Right atrium auricular region (tissue), 2 donors: ENCODE data around the gene PCDHGC5. TPM values are rescaled to one million over a fixed set of nuclear protein-coding genes. Genes with fewer than 3 reads are reported as not detected.
A peak's percentile ranks its signal among the peaks of the same experiment; 100 is the strongest.

Experiments used
- DNase-seq: peaks from one replicate; pipeline ENCODE4 v3.0.0-alpha.2; 2019; ENCODE audit warnings: low spot score
- H3K27ac ChIP-seq, 2 donors: fragments of 200-600 bp; sonication (generic); 1 replicate in 1 of 2; 2 replicates in 1 of 2; pipeline ENCODE4 v1.5.1; 2016 to 2019
- H3K27me3 ChIP-seq, 2 donors: fragments of 200-600 bp; sonication (generic); one replicate each; pipeline versions ENCODE4 v1.5.1 to v1.6.0; 2017 to 2019
- H3K36me3 ChIP-seq: fragments of 200-600 bp; sonication (generic); one replicate; pipeline ENCODE4 v1.5.1; 2016
- H3K4me1 ChIP-seq, 2 donors: fragments of 200-600 bp; sonication (generic); one replicate each; pipeline versions ENCODE4 v1.5.1 to v1.6.0; 2017 to 2019
- H3K4me3 ChIP-seq, 2 donors: fragments of 200-600 bp; sonication (generic); 1 replicate in 1 of 2; 2 replicates in 1 of 2; pipeline ENCODE4 v1.5.1; 2017 to 2019; ENCODE audit warnings: mild to moderate bottlenecking in 1 of 2, moderate library complexity in 1 of 2
- H3K9me3 ChIP-seq, 2 donors: fragments of 200-600 bp; sonication (generic); one replicate each; pipeline ENCODE4 v1.5.1; 2019
- total RNA-seq, 2 donors: library from RNA; depleted of rRNA; stranded (reverse); fragments of >200 nt; gene quantifications; one replicate each; pipeline ENCODE4 v1.1.0, GENCODE V29; 2016
- TF ChIP-seq, protein P1 (sequence below), 2 donors: fragments of 200-600 bp; sonication (generic); IDR thresholded peaks; one replicate each; pipeline ENCODE4 v1.5.1; 2019; ENCODE audit warnings: antibody characterized with exemption in 2 of 2

PCDHGC5 gene
- total RNA-seq = 1 to 10 TPM; 1.4 to 1.7 TPM

DNA sequence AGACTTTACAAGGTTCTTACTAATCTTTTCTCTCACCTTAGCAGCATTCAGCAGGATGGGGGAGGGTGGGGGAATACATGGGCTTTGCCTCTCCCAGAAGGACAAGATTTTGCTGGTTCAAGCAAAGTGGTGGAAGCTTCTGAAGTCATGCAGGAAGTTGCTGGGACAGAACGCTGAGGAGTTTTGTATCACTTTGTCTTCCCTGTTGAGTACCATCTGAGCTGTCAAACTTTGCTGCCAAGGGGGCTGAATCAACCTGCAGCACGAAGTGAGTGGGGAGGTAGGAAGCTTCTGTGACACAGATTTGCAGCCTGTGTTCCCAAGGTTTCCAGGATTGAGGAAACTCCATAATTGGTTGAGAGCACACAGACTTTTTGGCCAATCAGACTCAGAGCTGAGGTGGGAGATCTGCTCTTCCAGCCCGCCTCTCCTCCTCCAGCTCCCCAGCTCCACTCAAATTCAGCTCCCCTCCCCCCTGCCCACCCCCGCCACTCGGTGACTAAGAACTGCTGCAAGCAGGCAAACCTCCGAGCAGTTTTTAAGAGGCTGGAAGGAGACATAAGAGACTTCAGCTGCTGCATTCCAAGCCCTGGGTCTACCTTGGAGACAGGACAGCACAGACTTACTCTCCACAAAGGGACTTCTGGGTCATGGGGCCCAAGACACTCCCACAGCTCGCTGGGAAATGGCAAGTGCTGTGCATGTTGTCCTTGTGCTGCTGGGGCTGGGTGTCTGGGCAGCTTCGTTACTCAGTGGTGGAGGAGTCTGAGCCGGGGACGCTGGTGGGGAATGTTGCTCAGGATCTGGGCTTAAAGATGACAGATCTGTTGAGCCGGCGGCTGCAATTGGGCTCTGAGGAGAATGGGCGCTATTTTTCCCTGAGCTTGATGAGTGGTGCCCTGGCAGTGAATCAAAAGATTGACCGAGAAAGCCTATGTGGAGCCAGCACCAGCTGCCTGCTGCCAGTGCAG, at the start of gene PCDHGC5:
Gene PCDHGC5 (plus strand): TSS at position 491 of the 971 bp plus-strand sequence. CDS start 160 bp downstream, at position 651.
- Histone ChIP-seq H3K4me1 (peaks cover 0 to 52% of the 10 kb centered on the region in 2 donors), H3K36me3 (peaks cover 12% of the 10 kb centered on the region), H3K27ac (peak within 1 kb of the TSS in 1 of 2 donors; percentile 22), H3K27me3 (no peaks in the 10 kb centered on the region), H3K4me3 (no peak within 1 kb of the TSS), H3K9me3 (no peaks in the 10 kb centered on the region)
- TF ChIP-seq, protein P1, sequence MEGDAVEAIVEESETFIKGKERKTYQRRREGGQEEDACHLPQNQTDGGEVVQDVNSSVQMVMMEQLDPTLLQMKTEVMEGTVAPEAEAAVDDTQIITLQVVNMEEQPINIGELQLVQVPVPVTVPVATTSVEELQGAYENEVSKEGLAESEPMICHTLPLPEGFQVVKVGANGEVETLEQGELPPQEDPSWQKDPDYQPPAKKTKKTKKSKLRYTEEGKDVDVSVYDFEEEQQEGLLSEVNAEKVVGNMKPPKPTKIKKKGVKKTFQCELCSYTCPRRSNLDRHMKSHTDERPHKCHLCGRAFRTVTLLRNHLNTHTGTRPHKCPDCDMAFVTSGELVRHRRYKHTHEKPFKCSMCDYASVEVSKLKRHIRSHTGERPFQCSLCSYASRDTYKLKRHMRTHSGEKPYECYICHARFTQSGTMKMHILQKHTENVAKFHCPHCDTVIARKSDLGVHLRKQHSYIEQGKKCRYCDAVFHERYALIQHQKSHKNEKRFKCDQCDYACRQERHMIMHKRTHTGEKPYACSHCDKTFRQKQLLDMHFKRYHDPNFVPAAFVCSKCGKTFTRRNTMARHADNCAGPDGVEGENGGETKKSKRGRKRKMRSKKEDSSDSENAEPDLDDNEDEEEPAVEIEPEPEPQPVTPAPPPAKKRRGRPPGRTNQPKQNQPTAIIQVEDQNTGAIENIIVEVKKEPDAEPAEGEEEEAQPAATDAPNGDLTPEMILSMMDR (IDR thresholded peaks at IDR 0.05) = no peak
- peak; percentile 57 for DNase-seq

DNA sequence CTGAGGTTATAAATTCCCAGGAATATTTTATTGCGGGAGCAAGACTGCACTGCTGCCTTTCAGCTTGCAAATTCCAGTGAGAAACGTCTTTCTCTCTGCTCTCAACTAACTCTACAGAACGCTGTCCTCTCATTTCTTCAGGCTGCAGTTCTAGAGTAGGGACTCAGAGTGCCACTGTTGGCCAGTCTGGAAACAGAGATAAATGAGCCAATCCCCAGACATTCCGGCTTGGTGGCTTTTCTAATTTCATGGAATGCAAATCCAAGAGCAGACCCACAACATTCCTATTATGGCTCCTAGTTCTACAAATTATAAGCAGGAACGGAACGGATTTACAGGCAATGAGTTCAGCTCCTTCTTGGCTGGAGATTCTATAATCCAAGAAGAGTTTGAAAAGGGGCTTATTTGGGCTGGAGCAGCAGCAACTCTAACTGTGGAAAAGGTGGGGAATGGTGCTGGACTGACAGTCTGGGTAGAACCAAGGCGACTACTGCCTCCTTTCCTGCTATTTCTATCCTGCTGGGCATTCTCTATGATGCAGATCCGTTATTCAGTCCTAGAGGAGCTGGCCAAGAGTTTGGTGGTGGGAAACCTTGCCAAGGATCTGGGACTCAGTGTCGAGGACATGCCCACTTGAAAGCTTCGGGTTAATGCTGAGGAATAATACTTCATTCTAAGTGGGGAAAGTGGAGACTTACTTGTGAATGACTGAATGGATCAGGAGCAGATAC, 49.3 kb upstream of the PCDHGC5 start:
- H3K9me3 ChIP-seq = peaks cover 11 to 68% of the 10 kb centered on the region in 2 donors
- no peaks in the 10 kb centered on the region for H3K27me3 ChIP-seq
- H3K4me3 ChIP-seq = no peak overlapping the region
- no peaks in the 10 kb centered on the region for H3K4me1 ChIP-seq
- no peak for DNase-seq
- TF ChIP-seq, protein P1 (IDR thresholded peaks at IDR 0.05) = no peak
- no peaks in the 10 kb centered on the region for H3K36me3 ChIP-seq
- no peak overlapping the region for H3K27ac ChIP-seq

DNA sequence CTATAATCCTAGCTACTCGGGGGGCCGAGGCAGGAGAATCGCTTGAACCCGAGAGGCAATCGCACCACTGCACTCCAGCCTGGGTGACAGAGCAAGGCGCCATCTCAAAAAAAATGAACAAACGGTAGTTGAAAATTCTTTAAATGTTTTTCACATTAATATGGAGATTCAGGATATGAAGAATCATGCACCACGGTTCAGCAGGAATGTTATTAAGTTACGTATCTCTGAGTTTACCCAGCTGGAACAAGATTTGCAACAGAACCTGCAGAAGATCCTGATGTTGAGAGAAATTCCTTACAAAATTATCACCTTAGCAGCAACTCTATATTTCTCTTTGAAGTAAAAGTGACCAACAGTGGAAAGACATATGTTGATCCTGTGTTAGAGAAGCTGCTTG, 48.5 kb upstream of the PCDHGC5 start:
- DNase-seq = no peak
- Histone ChIP-seq H3K27ac (no peak overlapping the region), H3K4me3 (no peak overlapping the region), H3K27me3 (no peaks in the 10 kb centered on the region), H3K36me3 (no peaks in the 10 kb centered on the region), H3K9me3 (peaks cover 11 to 66% of the 10 kb centered on the region in 2 donors), H3K4me1 (no peaks in the 10 kb centered on the region)
- TF ChIP-seq, protein P1 (IDR thresholded peaks at IDR 0.05) = no peak

DNA sequence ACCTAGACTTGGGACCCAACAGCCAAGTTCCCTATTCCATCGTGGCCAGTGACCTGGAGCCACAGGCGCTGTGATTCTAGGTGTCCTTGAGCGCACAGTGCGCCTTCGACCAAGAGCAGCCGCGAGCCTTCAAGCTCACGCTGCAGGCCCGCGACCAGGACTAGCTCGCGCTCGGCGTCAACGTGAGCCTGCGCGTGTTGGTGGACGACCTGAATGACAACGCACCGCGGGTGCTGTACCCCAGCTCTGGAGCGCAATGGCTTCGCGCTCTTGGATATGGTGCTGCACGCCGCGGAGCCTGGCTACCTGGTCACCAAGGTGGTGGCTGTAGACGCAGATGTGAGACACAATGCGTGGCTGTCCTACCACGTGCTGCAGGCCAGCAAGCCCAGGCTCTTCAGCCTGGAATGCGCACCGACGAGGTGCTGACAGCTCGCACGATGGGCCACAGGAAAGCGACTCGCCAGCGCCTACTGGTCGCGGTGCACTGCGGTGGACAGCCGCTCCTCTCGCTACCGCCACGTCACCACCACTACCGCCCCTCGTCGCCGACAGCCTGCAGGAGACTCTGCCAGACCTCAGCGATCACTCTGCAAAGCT, 47.2 kb upstream of the PCDHGC5 start:
- H3K4me3 ChIP-seq = no peak overlapping the region
- TF ChIP-seq, protein P1 (IDR thresholded peaks at IDR 0.05) = no peak
- no peaks in the 10 kb centered on the region for H3K36me3 ChIP-seq
- H3K9me3 ChIP-seq = peaks cover 5 to 55% of the 10 kb centered on the region in 2 donors
- H3K27me3 ChIP-seq = no peaks in the 10 kb centered on the region
- H3K4me1 ChIP-seq = no peaks in the 10 kb centered on the region
- no peak for DNase-seq
- H3K27ac ChIP-seq = no peak overlapping the region

DNA sequence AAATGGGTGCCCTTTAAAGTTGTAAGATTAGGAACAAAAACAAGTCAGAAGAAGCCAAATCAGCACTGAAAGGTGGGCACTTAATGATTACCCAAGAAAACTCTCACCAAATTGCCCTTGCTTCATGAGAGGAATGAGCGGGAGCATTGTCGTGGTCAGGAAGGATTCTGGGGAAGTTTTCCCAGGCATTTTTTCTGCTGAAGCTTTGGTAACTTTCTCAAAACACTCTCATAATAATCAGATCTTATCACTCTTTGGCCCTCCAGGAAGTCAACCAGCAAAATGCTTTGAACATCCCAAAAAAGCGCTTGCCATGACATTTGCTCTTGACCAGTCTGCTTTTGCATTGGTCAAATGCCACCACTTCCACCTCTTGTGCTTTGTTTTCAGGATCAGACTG, 23.5 kb upstream of the PCDHGC5 start:
- TF ChIP-seq, protein P1 (IDR thresholded peaks at IDR 0.05) = no peak

More for the DNA sequence above, 23.5 kb upstream of the PCDHGC5 start:
- Histone ChIP-seq H3K27ac (no peak overlapping the region), H3K9me3 (peaks cover 0 to 5% of the 10 kb centered on the region in 2 donors), H3K27me3 (no peaks in the 10 kb centered on the region), H3K36me3 (no peaks in the 10 kb centered on the region), H3K4me1 (no peaks in the 10 kb centered on the region), H3K4me3 (no peak overlapping the region)
- DNase-seq = no peak
